SK-MEL-5 (cell line): ENCODE results near the gene PDE9A. TPM values are rescaled to one million over a fixed set of nuclear protein-coding genes. Genes with fewer than 3 reads are reported as not detected.

Experiments
- DNase-seq: peaks from one replicate; pipeline ENCODE4 v3.0.0-alpha.2; 2016; ENCODE audit warnings: low read depth, low spot score
- in situ Hi-C: cut with HindIII; loops from 2 replicates; pipeline ENCODE4 v1.10.0; 2016; ENCODE audit warnings: low sequenced_read_pairs, high pct_unique_total_duplicates, low pct_unique_long_range_greater_than_20kb
- total RNA-seq: library from RNA; depleted of rRNA; stranded (reverse); fragments of >200 nt; shearing (Covaris generic); gene quantifications from 2 replicates; pipeline ENCODE4 v1.2.3, GENCODE V29; 2014

Gene PDE9A
- total RNA-seq, 1 experiment from 2014 or later: 2.9 TPM

- in situ Hi-C loops: no loop called here
- DNase-seq: no peak
Measured at GRCh38 chr21:42650441-42651421, 2.7 kb upstream of the PDE9A start.

DNA sequence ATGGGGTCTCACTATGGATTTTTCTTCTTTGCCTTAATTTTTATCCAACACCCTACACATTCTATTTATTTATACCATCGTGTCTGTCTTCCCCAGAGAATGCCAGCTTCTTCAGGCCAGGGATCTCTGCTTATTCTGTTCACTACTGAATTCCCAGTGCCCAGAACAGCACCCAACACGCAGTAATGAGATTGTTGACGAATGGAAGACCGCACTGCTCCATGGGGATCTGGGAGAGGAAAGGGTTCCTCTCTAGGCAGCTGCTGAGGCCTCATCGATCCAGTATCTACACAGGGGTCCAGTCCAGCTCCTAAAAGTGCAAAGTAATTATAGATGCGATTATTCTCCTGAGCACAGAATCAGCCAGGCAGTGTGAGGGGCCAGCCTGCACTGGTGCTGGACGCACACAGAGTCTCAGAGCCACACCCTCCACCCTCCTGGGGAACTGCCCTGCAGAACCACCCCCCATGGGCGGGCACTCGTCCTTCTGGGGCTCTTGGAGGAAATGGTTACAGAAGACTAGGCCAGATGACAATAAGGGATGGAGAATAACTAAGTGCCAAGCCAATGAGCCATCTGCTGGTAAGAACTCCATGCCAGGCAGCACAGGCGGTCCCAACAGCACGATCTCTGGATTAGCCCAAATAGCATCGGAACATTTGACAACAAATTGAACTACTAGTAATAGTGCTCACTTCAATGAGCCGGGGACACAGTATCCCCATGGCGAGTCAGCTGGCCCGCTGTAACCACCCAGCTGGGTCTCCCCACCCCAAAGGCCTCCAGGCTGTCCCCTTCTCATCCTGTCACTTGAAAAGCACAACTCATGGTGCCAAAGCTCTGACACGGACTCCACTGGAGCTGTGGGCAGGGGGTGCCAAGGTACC, 1.7 kb upstream of the PDE9A start:
- in situ Hi-C loops: no loop called here
- no peak for DNase-seq

- in situ Hi-C loops: no loop called here
- peak; percentile 52 for DNase-seq
Measured at GRCh38 chr21:42652527-42653230, 742 bp upstream of the PDE9A start.

DNA sequence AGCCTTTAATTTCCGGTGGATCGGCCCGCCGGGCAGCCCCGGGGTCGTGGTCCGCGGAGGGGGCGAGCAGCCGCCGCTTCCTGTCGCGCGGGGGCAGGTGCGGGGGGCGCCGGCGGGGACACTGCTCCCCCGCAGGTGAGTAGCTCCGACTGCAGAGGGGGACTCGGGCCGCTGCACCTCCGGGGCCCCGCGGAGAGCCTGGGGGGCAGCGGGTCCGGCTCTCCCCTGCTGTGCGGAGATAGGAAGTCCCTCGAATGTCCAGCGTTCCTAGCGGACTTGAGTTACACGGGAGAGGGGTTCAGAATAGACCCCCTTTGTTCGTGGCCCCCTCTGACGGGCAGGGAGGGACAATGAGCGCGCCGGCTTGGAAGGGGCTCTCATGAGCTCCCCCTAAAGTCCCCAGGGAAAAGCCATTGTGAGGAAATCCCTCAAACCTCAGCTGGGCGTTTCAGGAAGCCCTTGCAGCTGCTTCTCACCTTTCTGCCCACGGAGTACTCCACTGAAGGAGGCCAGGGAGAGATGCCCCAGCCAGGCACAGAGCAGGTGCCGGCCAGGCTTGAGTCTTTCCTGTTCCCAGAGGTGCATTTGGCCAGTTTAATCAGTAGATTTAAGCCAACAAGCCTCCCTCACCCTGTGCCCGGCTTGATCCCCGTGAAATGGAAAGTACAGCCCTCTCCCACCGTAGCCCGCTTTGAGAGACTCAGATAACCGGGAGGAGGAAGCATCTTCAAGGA, 925 bp downstream of the PDE9A start:
- peak; percentile 19 for DNase-seq
- in situ Hi-C loops: no loop called here

DNA sequence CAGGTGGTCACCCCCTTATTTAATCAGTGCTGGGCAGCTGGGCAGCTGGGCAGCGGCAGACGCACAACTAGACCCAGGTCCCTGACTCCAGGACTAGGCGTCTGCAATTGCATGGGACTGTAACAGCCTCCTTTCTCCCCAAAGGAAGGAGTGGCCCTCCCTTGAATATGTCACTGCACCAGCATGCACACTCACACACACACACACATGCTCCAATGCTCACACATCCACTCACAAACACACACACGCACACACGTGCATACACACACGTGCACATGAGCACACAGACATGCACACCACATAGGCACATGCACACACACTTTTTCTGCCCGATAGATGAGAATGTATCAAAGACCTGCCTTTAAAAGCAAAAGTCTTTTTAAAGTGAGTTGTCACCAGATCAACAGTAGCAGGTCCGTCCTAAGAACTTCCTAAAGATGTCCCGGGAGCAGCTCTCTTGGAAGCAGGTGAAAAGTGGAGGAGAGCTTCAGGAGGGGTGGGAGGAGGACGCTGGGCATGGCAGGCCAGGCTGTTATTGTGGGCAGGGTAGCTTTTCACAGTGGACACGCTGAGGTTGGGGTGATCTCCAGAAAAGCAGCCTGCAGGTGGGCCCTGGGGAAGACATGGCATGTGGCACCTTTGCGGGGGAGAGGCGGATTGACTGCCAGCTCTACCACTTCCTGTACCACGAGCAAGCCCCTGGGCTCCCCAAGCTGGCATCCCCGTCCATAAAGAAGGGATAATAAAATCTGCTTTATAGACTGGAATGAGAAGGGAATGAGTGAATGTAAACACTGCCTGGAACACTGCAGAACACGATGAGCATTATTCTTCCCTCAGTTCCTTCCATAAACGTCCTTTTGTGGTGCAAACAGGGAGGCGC, 1.7 kb downstream of the PDE9A start:
- no peak for DNase-seq
- in situ Hi-C loops: no loop called here

GRCh38 chr21:42655796-42656770, 2.7 kb downstream of the PDE9A start:
- in situ Hi-C loops: no loop called here
- DNase-seq: no peak

GRCh38 chr21:42656872-42657271, 3.5 kb downstream of the PDE9A start:
- in situ Hi-C loops: no loop called here
- no peak for DNase-seq

- DNase-seq: no peak
- in situ Hi-C loops: no loop called here
Measured at GRCh38 chr21:42657676-42658319, 4.4 kb downstream of the PDE9A start.

DNA sequence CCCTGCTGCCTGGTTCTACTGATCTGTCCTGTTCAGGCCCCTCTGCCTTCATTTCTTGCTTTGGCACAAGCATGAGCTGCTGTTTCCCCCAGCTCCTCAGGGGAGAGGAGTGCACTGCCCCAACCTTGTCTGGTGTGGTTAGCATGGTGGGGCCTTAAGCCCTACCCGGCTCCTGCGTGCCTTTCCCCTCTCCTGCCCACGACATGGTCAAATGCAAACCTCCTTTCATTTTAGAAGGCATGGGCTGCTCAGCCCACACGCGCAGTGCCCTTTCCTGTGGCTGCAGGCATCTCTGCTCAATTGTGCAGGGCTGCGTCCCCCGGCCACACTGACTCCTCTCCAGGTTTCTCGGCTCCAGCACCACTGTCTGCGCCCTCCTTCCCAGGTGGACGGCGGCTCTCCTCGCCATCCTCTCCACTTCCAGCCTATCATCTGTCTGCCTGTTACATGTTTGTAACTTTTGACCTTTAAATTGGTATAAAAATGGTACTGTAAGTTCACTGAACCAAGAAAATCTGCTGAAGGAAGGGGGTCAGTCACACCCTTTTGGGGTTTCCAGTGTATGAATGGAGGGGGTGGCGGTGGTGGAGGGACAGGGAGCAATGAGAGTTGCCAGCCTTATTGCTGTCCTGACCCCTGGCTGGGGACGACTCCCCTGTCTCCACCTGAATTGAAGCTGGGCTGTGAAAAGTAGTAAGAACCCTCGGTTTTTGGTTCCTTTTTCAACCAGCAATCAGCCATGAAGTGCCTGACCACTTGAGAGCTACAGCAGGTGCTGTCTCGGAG, 5.1 kb downstream of the PDE9A start:
- in situ Hi-C loops: no loop called here
- no peak for DNase-seq

- in situ Hi-C loops: no loop called here
- no peak for DNase-seq
Measured at GRCh38 chr21:42659416-42660117, 6.1 kb downstream of the PDE9A start.

- in situ Hi-C loops: no loop called here
- DNase-seq: no peak
Measured at GRCh38 chr21:42660118-42660470, 6.7 kb downstream of the PDE9A start.

DNA sequence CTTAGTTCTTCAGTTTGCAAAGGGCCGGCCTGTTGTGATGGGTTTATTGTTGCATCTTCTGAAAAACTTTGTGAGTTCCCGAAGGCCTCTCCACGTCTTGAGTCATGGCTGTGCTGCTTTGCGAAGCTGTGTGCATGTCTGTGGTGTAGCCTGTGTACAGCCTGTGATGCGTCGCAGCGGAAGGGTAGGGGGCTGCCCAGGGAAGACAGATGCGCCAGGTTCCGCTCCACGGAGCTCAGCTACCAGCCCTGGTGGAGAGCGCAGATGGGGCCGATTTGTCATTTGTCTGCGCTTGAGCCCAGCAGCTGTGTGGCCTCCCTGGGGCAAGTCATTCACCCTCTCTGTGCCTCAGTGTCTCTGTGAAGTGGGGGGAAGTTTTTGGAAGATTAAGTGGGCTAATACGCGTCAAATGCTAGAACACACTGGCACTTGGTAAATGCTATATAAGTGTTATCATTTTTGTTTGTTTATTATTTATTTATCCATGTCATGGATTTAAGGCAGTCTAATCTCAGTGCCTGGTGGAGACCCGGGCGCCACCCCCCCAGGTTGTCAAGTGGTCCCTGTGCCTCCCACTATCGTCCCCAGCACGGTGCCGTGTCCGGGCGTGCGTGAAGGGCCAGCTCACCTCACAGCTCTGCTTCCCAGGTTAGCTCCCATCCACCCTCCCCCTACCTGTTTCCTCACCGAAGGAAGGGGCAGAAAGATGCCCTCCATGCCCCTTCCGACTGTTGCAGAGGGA, 8.4 kb downstream of the PDE9A start:
- in situ Hi-C loops: no loop called here

More for the DNA sequence above, 8.4 kb downstream of the PDE9A start:
- DNase-seq: no peak
